CD8-positive, alpha-beta memory T cell (primary cell): Measurements from ENCODE around the gene BRSK2. TPM values are rescaled to one million over a fixed set of nuclear protein-coding genes. Genes with fewer than 3 reads are reported as not detected.

Experiments used
- CTCF ChIA-PET: fragments of 350-600 bp; sonication (Branson Sonifier 250); formaldehyde crosslinking; loops from one replicate; lab custom pipeline; 2021; ENCODE audit warnings: antibody characterized with exemption; lab: Charles Lee
- POLR2A ChIA-PET: fragments of 350-600 bp; sonication (Branson Sonifier 250); formaldehyde crosslinking; loops from one replicate; lab custom pipeline; 2021; ENCODE audit warnings: antibody characterized with exemption; lab: Charles Lee
- DNase-seq, 5 donors: peaks; one replicate each; pipeline versions ENCODE4 v3.0.0 to v3.0.0-alpha.2; 2020 to 2022; ENCODE audit warnings: mixed read lengths in 1 of 5
- H3K27ac ChIP-seq: one replicate; pipeline ENCODE4 v1.7.0; 2013; ENCODE audit warnings: low read depth, mild to moderate bottlenecking, low read length, moderate library complexity
- H3K27me3 ChIP-seq: 2 replicates; pipeline ENCODE4 v1.7.0; 2013; ENCODE audit warnings: low read length, mild to moderate bottlenecking; ENCODE audit not compliant: insufficient read depth, poor library complexity, severe bottlenecking
- H3K36me3 ChIP-seq: 2 replicates; pipeline ENCODE4 v1.7.0; 2013; ENCODE audit warnings: mild to moderate bottlenecking, low read length, moderate library complexity; ENCODE audit not compliant: insufficient read depth
- H3K4me1 ChIP-seq: 2 replicates; pipeline ENCODE4 v1.7.0; 2013; ENCODE audit warnings: mild to moderate bottlenecking, low read length, moderate library complexity; ENCODE audit not compliant: insufficient read depth
- H3K4me3 ChIP-seq: 2 replicates; pipeline ENCODE4 v1.7.0; 2013; ENCODE audit warnings: mild to moderate bottlenecking, low read length
- H3K9me3 ChIP-seq: 2 replicates; pipeline ENCODE4 v1.7.0; 2013; ENCODE audit warnings: mild to moderate bottlenecking, low read length
- H3K27ac Mint-ChIP-seq, 8 donors: one replicate each; pipeline ENCODE4 v1.8.0; 2020 to 2021; ENCODE audit warnings: mixed read lengths in 8 of 8, mild to moderate bottlenecking in 6 of 8, inconsistent platforms in 3 of 8, moderate library complexity in 3 of 8
- H3K27me3 Mint-ChIP-seq, 2 donors: one replicate each; pipeline ENCODE4 v1.8.0; 2020 to 2021; ENCODE audit warnings: mixed read lengths in 2 of 2, mild to moderate bottlenecking in 1 of 2, moderate library complexity in 1 of 2
- H3K36me3 Mint-ChIP-seq, 3 donors: one replicate each; pipeline ENCODE4 v1.8.0; 2020 to 2021; ENCODE audit warnings: mixed read lengths in 3 of 3, inconsistent platforms in 1 of 3, mild to moderate bottlenecking in 1 of 3
- H3K4me1 Mint-ChIP-seq, 3 donors: one replicate each; pipeline ENCODE4 v1.8.0; 2020 to 2021; ENCODE audit warnings: mixed read lengths in 3 of 3, inconsistent platforms in 1 of 3, mild to moderate bottlenecking in 1 of 3
- H3K4me3 Mint-ChIP-seq, 7 donors: one replicate each; pipeline ENCODE4 v1.8.0; 2020 to 2021; ENCODE audit warnings: mixed read lengths in 7 of 7, mild to moderate bottlenecking in 6 of 7, moderate library complexity in 4 of 7, inconsistent platforms in 2 of 7
- H3K9me3 Mint-ChIP-seq, 5 donors: one replicate each; pipeline ENCODE4 v1.8.0; 2020 to 2022; ENCODE audit warnings: mixed read lengths in 5 of 5, mild to moderate bottlenecking in 3 of 5, moderate library complexity in 2 of 5, inconsistent platforms in 1 of 5
- polyA plus RNA-seq: library from polyadenylated mRNA; unstranded; fragments of 300-500 nt; fragmentation: Illumina TruSeq; gene quantifications from one replicate; pipeline ENCODE4 v1.2.3, GENCODE V29; 2021
- total RNA-seq, 2 experiments: library from RNA; stranded (reverse); gene quantifications; one replicate each; pipeline ENCODE4 v1.2.3, GENCODE V29; 2021

BRSK2 gene
- total and polyA plus RNA-seq, 3 experiments from 2014 or later: 0.23 to 0.59 (median 0.35) TPM

DNA sequence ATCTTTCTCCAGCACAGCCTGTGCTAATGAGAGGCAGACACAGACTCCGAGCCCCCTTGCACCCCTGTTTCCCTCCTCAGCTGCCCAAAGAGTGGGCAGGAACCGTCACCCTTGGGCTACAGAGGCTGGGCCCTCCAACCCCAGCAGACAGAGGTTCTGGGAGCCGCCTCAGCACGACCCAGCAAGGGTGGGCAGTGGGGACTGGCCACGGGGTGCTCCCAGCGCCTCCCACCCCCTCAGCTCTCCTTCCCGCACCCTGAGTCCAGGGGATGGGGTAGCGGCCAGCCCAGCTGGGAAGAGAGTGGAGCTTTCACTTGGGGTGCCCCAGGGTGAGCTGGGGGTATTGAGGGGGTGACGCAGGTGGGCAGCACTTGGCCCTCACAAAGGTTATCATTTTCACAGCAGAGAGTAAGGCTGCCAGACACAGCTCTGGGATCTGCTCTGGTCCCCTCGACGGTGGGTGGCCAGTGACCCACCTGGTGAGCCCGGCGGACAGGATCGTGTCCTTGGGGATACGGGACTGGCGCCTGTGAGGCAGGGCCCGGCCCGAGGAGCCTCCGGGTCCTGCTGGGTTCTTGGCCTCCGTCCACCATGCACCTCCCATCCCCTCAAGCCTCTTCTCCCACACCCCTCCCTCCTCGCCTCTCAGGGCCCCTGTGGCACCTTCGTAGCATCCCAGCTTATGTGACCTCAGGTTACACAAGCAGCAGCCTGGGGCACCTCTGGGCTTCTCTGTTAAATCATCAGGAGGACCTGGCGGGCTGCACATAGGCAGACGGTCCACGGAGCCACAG lies 14.4 kb upstream of the BRSK2 start:
- H3K36me3 Mint-ChIP-seq: no peaks in the 10 kb centered on the region
- DNase-seq: peak in 1 of 5 donors; percentile 27
- H3K27ac ChIP-seq: no peak overlapping the region
- H3K4me3 Mint-ChIP-seq: no peak overlapping the region
- H3K27ac Mint-ChIP-seq: no peak overlapping the region
- ChIA-PET CTCF (no interaction called here), POLR2A (no interaction called here)
- no peaks in the 10 kb centered on the region for H3K36me3 ChIP-seq
- peaks cover 0 to 4% (median 0%) of the 10 kb centered on the region in 5 donors for H3K9me3 Mint-ChIP-seq
- H3K4me1 Mint-ChIP-seq: peaks cover 0 to 1% (median 0%) of the 10 kb centered on the region in 3 donors
- no peaks in the 10 kb centered on the region for H3K9me3 ChIP-seq
- no peaks in the 10 kb centered on the region for H3K4me1 ChIP-seq
- H3K4me3 ChIP-seq: no peak overlapping the region
- no peaks in the 10 kb centered on the region for H3K27me3 ChIP-seq
- peaks cover 0 to 3% of the 10 kb centered on the region in 2 donors for H3K27me3 Mint-ChIP-seq

DNA sequence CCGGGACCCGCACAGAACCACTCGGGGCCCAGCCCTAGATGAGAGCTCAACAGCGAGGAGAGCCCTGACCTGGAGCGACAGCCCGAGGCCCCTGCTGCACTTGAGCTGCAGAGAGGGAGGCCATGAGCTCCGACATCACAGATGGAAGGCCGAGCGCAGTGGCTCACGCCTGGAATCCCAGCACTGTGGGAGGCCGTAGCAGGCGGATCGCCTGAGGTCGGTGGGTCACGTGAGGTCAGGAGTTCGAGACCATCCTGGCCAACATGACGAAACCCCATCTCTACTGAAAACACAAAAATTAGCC lies 13.8 kb upstream of the BRSK2 start:
- CTCF ChIA-PET: no interaction called here

DNA sequence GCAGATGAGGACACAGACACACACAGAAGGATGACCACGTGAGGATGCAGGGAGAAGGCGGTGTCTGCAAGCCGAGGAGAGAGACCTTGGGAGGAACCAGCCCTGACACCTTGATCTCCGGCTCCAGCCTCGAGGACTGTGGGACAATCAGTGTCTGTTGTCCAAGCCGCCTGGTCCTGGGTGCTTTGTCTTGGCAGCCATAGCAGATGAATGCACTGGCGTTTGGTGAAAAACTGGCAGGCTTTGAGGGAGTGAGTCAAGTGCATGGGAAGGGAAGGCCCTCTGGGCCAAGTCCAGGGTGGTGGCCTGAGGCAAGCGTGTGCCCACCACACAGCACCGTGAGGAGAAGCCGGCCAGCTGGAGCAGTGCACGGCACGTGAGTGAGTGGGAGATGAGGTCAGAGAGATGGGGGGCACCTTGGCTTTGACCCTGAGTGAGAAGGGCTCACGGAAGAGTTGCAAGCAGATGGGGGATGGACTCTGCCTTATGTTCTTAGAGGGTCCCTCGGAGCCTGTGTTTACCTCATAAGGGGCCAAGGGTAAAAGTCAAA lies 12.4 kb upstream of the BRSK2 start:
- H3K27me3 Mint-ChIP-seq: peaks cover 0 to 3% of the 10 kb centered on the region in 2 donors
- Histone ChIP-seq H3K27ac (no peak overlapping the region), H3K9me3 (no peaks in the 10 kb centered on the region), H3K36me3 (no peaks in the 10 kb centered on the region), H3K4me1 (no peaks in the 10 kb centered on the region), H3K27me3 (no peaks in the 10 kb centered on the region), H3K4me3 (no peak overlapping the region)
- peak overlapping the region in 1 of 8 donors; percentile 29 for H3K27ac Mint-ChIP-seq
- POLR2A ChIA-PET: no interaction called here
- H3K36me3 Mint-ChIP-seq: no peaks in the 10 kb centered on the region
- no peak overlapping the region for H3K4me3 Mint-ChIP-seq
- peaks cover 0 to 3% (median 3%) of the 10 kb centered on the region in 3 donors for H3K4me1 Mint-ChIP-seq
- H3K9me3 Mint-ChIP-seq: peaks cover 0 to 4% (median 0%) of the 10 kb centered on the region in 5 donors
- CTCF ChIA-PET: no interaction called here
- DNase-seq: peak in 1 of 5 donors; percentile 22

More for the DNA sequence above, 13.8 kb upstream of the BRSK2 start:
- peak in 1 of 5 donors; percentile 10 for DNase-seq
- Mint-ChIP-seq H3K36me3 (no peaks in the 10 kb centered on the region), H3K27me3 (peaks cover 0 to 3% of the 10 kb centered on the region in 2 donors), H3K4me3 (no peak overlapping the region), H3K9me3 (peaks cover 0 to 4% (median 0%) of the 10 kb centered on the region in 5 donors), H3K4me1 (peaks cover 0 to 3% (median 0%) of the 10 kb centered on the region in 3 donors), H3K27ac (no peak overlapping the region)
- H3K36me3 ChIP-seq: no peaks in the 10 kb centered on the region
- H3K27me3 ChIP-seq: no peaks in the 10 kb centered on the region
- no peaks in the 10 kb centered on the region for H3K4me1 ChIP-seq
- H3K27ac ChIP-seq: no peak overlapping the region
- H3K4me3 ChIP-seq: no peak overlapping the region
- H3K9me3 ChIP-seq: no peaks in the 10 kb centered on the region
- POLR2A ChIA-PET: no interaction called here

DNA sequence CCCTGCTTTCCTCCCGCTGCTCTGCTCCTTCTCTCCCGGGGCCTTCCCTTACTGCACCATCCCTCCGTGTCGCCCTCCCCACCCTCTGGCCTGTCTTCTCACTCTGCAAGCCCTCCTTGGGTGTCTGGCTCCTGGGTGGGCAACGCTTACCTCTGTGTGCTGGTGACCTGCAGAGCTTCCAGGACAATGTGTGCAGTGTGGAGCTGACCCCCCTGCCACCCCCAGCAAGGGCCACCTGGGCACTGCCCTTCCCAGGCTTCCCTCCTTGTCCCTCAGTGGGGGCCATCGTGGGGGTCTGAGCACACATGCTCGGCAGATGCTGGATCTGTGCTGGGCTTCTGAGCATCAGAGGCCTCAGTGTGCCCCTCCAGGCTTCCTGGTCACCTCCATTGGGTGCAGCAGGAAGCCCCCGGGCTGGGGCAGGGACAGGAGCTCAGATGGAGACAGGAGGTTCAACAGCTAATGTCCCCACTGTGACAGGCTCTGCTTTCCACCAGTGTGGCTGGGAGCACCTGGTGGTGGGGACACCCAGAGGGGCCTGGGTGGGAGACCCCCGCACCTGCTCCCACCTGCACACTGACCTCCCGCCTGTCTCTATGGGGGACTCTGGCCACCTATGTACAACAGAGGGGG lies 7.8 kb upstream of the BRSK2 start:
- no peak overlapping the region for H3K4me3 ChIP-seq
- no peaks in the 10 kb centered on the region for H3K36me3 Mint-ChIP-seq
- H3K36me3 ChIP-seq: no peaks in the 10 kb centered on the region
- peaks cover 0 to 20% (median 3%) of the 10 kb centered on the region in 3 donors for H3K4me1 Mint-ChIP-seq
- H3K4me3 Mint-ChIP-seq: peak overlapping the region; percentile 19 to 86 (median 78)
- no peaks in the 10 kb centered on the region for H3K27me3 Mint-ChIP-seq
- H3K9me3 ChIP-seq: no peaks in the 10 kb centered on the region
- POLR2A ChIA-PET: no interaction called here
- peaks cover 3% of the 10 kb centered on the region for H3K4me1 ChIP-seq
- H3K27me3 ChIP-seq: no peaks in the 10 kb centered on the region
- peak overlapping the region; percentile 43 to 98 (median 86) for H3K27ac Mint-ChIP-seq
- H3K9me3 Mint-ChIP-seq: no peaks in the 10 kb centered on the region
- no peak overlapping the region for H3K27ac ChIP-seq
- peak in 1 of 5 donors; percentile 47 for DNase-seq
- CTCF ChIA-PET: interaction anchor here (1.1 kb wide), 1 partner anchor 106 kb away, joined by 3 read pairs; no protein-coding TSS in a partner anchor

DNA sequence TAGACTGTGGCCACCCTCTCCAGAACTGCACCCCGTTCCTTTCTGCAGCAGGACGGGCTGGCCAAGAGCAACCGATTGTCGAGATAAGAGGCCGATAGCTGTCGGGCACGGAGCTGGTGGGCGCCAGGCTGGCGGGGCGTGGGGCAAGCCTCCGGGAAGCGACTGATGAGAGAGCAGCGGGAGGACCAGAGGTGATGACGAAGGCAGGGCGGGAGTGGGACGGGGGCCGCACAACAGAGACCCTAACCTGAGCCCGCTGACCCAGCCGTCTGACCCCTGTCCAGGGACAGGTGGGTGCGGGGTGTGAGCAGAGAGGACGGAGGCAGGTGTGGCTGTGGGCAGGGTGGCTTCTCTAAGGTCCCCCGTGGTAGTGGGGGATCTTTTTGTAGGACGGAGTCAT lies 7.3 kb upstream of the BRSK2 start:
- no peaks in the 10 kb centered on the region for H3K9me3 ChIP-seq
- Mint-ChIP-seq H3K27me3 (no peaks in the 10 kb centered on the region), H3K27ac (peak overlapping the region; percentile 43 to 98 (median 86)), H3K36me3 (no peaks in the 10 kb centered on the region), H3K9me3 (no peaks in the 10 kb centered on the region), H3K4me1 (peaks cover under 1 to 20% (median 3%) of the 10 kb centered on the region in 3 donors), H3K4me3 (peak overlapping the region; percentile 19 to 86 (median 78))
- H3K4me1 ChIP-seq: peaks cover 3% of the 10 kb centered on the region
- H3K4me3 ChIP-seq: peak overlapping the region; percentile 62
- no peaks in the 10 kb centered on the region for H3K27me3 ChIP-seq
- H3K36me3 ChIP-seq: no peaks in the 10 kb centered on the region
- CTCF ChIA-PET: no interaction called here
- no peak for DNase-seq
- POLR2A ChIA-PET: interaction anchor here (0.7 to 1.6 kb wide), 3 partner anchors 47 to 73 kb away, joined by 3 to 6 read pairs (median 4); partner anchors contain the start of gene TOLLIP
- peak overlapping the region; percentile 69 for H3K27ac ChIP-seq

DNA sequence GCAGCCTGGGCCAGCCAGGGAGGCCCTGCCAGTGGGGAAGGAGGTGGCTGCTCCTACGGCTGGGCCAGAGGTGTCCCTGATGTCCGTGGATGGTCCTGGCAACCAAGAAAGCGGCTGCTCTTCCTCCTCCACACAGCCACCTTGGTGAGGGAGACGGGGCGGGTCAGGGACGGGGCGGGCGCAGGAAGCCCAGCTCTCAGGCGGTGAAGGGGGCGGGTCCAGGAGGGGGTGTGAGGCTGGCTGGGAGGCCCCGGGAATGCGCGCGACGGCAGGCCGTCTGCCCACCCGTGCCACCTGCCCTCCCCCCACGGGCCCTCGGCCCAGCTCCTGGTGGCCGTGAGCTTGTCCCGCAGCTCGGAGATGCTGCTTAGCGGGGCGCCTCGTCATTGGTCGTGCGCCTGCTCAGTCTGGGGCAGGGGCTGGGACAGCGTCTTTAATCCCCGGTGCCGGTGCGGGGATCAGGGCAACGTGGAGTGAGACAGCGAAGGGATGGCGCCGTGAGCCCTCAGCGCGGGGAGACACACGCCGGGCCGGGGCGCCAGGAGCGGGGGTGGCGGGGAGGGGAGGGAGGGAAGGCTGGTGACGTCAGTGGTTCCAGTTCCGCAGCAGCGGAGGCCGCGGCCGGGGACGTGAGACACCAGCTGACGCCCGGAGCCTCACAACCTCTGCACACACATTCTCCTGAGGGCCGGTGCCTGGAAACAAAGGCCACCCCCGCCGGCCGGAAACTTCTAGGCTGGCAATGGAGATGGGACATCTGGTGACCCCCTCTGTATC lies 6.7 kb upstream of the BRSK2 start:
- peak; percentile 71 to 85 (median 74) for DNase-seq
- Mint-ChIP-seq H3K36me3 (no peaks in the 10 kb centered on the region), H3K27ac (peak overlapping the region; percentile 80 to 98 (median 90)), H3K4me1 (peaks cover 4 to 24% (median 6%) of the 10 kb centered on the region in 3 donors), H3K9me3 (no peaks in the 10 kb centered on the region), H3K27me3 (no peaks in the 10 kb centered on the region), H3K4me3 (peak overlapping the region; percentile 74 to 86 (median 78))
- Histone ChIP-seq H3K4me3 (peak overlapping the region; percentile 62), H3K27ac (peak overlapping the region; percentile 69), H3K27me3 (no peaks in the 10 kb centered on the region), H3K36me3 (no peaks in the 10 kb centered on the region), H3K4me1 (peaks cover 3% of the 10 kb centered on the region), H3K9me3 (no peaks in the 10 kb centered on the region)
- CTCF ChIA-PET: no interaction called here
- POLR2A ChIA-PET: interaction anchor here (0.7 to 1.6 kb wide), 3 partner anchors 48 to 74 kb away, joined by 3 to 6 read pairs (median 4); partner anchors contain the start of gene TOLLIP

DNA sequence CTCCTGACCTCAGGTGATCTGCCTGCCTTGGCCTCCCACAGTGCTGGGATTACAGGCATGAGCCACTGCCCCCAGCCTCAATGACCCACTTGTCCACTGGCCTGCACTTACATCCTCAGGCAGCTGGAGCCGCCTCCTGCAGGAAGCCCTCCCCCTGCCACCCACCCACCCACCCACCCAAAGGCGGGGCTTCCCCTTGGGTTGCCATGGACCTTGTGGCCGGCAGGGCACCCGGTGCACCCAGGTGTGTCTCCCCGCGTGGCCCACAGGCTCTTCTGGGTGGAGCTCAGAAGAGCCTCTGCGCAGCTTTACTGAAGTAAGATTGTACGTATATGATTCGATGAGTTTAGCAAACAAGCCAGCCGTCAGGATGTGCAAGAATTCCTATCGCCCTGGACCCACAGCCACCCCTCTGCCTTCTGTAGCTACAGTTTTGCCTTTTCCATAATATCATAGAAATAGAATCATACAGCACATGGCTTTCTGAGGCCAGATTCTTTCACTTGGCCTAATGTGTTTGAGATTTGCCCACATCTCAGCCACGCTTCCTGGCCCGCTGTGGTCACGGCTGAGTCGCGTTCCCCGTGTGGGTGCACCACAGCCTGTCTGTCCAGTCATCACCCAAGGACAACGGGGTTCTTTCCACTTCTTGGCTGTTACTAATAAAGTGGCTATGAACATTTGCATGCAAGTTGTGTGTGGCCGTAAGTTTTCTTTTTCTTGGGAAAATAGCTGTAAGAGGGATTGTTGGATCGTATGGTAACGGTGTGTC lies 5.3 kb upstream of the BRSK2 start:
- no peaks in the 10 kb centered on the region for H3K9me3 ChIP-seq
- H3K36me3 ChIP-seq: no peaks in the 10 kb centered on the region
- CTCF ChIA-PET: no interaction called here
- H3K4me3 Mint-ChIP-seq: peak overlapping the region in 5 of 7 donors; percentile 19 to 74 (median 46)
- H3K27me3 Mint-ChIP-seq: no peaks in the 10 kb centered on the region
- no peaks in the 10 kb centered on the region for H3K36me3 Mint-ChIP-seq
- H3K4me3 ChIP-seq: no peak overlapping the region
- H3K27ac Mint-ChIP-seq: peak overlapping the region in 6 of 8 donors; percentile 7 to 73 (median 70)
- H3K27me3 ChIP-seq: no peaks in the 10 kb centered on the region
- no peaks in the 10 kb centered on the region for H3K9me3 Mint-ChIP-seq
- POLR2A ChIA-PET: interaction anchor here (1.6 kb wide), 1 partner anchor 75 kb away, joined by 6 read pairs; the partner anchor contains the start of gene TOLLIP
- H3K4me1 Mint-ChIP-seq: peaks cover 4 to 29% (median 6%) of the 10 kb centered on the region in 3 donors
- H3K27ac ChIP-seq: no peak overlapping the region
- DNase-seq: no peak
- H3K4me1 ChIP-seq: peaks cover 9% of the 10 kb centered on the region
